ENCODE results near the gene RPL9.
"Not testable (repeated sequence)": the region's sequence is repeated elsewhere in the genome, so short reads cannot be mapped to it uniquely, and the experiment has no call there.

RPL9 gene

DNA sequence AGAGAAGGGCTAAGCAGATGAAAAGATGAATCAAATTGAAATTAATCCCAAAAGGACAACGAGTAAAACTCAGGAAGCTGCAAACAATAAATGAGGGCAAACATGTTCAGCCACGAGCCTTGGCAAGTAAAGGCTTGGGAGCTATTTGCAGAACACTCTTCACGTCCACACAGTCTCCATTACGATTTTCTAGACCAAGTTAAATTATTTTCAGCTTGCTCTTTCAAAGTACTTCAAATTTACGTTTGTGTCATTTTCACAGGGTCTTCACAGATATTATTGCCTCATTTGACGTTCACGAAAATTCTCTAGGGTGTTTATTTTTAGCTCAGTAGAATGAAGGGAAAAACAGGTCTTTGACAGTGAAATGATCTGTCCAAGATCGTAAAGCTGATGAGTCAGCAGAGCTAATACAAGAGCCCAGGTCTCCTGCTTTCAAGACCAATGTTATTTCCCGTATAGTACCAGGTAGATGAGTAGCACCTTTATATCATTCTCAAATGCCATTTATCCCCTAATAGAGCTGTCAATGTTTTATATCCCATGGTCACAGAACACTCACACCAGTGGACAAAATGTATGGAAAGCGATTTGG, 31.1 kb downstream of the RPL9 start:
- DNase-seq (ENCODE audit: low read depth in 1 of 2, low spot score in 1 of 2), result no peak

DNA sequence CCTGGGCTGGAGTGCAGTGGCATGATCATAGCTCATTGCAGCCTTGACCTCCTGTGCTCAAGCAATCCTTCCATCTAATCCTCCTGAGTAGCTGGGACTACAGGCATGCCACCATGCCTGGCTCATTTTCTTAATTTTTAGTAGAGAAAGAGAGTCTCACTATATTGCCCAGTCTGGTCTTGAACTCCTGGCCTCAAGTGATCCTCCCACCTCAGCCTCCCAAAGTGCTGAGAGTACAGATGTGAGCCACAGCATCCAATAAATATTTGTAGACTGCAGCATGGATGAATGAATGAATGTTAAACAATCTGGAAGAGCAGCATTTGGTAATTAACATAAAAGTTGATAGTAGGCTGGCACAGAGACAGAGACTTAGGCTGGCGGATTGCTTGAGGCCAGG, 32.0 kb downstream of the RPL9 start:
- no peak for DNase-seq (ENCODE audit: low read depth in 1 of 2, low spot score in 1 of 2)

DNA sequence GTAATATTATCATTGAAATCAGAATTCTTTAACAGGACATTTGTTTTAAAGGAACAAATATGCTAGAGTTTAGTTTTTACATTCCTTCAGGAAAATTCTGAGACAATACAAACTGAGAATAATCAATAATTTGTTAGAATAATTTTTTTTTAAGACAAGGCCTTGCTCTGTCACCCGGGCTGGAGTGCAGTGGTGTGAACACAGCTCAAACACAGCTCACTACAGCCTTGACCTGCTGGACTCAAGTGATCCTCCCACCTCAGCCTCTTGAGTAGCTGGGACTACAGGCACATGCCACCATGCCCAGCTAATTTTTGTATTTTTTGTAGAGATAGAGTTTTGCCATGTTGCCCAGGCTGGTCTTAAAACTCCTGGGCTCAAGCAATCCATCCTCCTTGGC, 33.4 kb downstream of the RPL9 start:
- DNase-seq (ENCODE audit: low read depth in 1 of 2, low spot score in 1 of 2), result not testable (repeated sequence)

DNA sequence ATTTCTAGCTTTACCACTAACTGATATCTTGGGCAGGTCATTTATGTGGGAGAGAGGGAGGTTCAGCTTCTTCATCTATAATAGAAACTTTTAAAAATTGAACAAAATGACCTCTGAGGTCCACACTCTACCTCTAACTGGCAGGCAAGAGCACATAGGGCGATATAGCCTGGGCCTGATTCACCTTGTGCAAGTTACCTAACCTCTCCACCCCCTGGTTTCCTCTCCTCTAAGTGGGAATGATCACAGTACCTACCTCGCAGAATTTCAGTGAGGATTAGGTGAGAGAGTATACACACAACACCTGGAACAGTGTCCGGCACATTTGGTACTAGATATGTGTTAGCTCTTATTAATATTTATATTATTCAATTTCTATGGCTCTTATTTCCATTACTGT, 36.5 kb downstream of the RPL9 start:
- no peak for DNase-seq (ENCODE audit: low read depth in 1 of 2, low spot score in 1 of 2)

DNA sequence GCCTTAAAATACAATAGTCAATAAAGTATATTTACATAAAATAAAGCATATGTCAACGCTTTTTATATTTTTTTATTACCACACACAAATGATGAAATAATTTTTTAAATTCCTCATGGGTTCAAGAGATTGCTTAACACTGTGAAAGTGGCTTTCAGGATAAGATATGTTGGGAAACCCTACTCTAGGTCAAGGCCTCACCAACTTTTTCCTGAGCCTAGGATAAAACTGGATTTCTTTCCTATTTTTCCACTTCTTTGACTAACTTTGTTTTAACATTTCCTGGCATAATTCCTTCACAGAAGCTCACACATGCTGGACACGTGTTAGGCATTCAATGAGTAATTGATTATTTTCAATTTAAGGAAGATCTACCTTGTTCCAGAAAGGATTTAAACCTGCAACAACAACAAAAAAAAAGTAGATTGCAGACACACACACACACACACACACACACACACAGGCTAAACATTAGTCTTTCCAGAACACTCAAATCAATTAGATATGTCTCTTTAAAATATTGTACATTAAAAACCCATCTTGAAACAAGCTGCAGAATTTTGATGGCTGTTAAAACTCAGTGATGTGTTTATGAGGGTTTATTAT, 42.9 kb downstream of the RPL9 start:
- no peak for DNase-seq (ENCODE audit: low read depth in 1 of 2, low spot score in 1 of 2)

DNA sequence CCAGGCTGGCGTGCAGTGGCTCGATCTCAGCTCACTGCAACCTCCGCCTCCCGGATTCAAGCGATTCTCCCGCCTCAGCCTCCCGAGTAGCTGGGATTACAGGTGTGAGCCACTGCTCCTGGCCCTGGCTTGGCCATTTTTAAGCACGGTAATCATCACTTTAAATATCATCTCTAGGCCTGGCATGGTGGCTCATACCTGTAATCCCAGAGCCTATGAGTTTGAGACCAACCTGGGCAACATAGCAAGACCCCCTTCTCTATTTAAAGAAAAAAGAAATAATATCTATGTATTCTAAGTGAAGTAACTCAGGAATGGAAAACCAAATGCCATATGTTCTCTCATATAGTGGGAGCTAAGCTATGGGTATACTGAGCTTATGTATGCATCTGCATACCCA, 47.2 kb downstream of the RPL9 start:
- not testable (repeated sequence) for DNase-seq (ENCODE audit: low read depth in 1 of 2, low spot score in 1 of 2)

DNA sequence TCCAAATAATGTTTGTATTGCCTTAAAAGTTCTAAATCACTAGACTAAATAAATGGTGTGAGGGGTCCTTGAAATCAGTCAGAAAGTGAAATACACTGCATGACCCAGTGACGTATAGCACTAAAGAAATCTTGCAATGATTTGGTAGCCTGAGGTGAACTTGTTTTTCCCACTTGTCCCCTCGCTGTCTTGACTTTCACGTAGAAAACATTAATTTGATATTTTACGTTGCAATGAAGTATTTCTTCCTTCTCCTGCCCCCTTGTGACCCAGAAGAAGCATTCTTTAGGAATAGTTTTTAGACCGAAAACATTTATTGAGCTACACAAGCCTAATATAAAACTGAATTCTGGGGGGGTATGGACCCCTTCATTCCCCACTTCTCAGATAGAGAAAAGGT, 48.3 kb downstream of the RPL9 start:
- DNase-seq (ENCODE audit: low read depth in 1 of 2, low spot score in 1 of 2), result no peak

DNA sequence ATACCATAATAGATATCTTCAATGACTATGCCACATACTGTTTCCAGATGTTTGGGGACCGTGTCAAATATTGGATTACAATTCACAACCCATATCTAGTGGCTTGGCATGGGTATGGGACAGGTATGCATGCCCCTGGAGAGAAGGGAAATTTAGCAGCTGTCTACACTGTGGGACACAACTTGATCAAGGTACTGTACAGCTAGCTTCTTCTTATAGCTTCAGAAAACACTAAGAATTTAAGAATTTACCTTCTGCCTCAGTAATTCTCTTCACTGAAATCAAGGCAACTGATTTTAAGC, 51.2 kb downstream of the RPL9 start:
- DNase-seq (ENCODE audit: low read depth in 1 of 2, low spot score in 1 of 2), result no peak

DNA sequence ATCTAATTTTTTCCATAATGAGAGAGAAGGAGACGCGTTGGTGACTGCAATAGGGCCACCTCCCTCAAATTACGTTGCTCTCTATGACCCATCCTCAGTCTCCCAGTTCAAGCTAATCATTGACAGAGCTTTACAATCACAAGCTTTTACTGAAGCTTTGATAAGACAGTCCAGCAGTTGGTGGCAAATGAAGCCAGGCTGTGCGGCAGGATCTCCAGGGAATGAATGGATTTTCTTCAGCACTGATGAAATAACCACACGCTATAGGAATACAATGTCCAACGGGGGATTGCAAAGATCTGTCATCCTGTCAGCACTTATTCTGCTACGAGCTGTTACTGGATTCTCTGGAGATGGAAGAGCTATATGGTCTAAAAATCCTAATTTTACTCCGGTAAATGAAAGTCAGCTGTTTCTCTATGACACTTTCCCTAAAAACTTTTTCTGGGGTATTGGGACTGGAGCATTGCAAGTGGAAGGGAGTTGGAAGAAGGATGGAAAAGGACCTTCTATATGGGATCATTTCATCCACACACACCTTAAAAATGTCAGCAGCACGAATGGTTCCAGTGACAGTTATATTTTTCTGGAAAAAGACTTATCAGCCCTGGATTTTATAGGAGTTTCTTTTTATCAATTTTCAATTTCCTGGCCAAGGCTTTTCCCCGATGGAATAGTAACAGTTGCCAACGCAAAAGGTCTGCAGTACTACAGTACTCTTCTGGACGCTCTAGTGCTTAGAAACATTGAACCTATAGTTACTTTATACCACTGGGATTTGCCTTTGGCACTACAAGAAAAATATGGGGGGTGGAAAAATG, 51.7 kb downstream of the RPL9 start, which contains the start of gene KLB:
Gene KLB (plus strand): TSS at position 168 of the 821 bp plus-strand sequence. CDS start 20 bp downstream, at position 188.
- no peak for DNase-seq (ENCODE audit: low read depth in 1 of 2, low spot score in 1 of 2)

Data from stimulated activated CD4-positive, alpha-beta T cell treated with anti-CD3 and anti-CD28 coated beads, Interleukin-15, amount 100 ng/mL, for 1 hour (primary cell).